ENCODE results near the gene HSPG2. TPM values are rescaled to one million over a fixed set of nuclear protein-coding genes. Genes with fewer than 3 reads are reported as not detected.

Gene HSPG2
- total and polyA plus RNA-seq, 9 of the 15 experiments (the other 6 are each of a cell fraction or from before 2014, with no cell fraction given) = 0.14 to 160 (median 15.7) TPM

DNA sequence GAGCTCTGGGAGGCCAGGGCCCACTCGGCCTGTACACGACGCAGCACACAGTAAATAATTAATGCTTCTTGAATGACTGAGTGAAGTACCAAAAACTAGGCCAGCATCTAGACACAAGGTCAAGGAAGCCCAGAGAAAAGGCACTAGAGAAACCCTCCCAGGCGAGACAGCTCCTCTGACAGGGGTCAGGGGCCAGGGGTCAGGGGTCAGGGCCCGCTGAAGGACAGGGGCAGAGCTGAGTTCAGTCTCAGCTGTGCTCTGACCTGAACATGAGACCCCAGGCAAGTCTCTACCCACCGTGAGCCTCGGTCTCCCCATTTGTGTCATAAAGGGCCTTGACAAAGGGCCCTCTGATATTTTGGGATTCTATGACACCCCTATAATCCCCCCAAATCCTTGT, 68.6 kb downstream of the HSPG2 start:
- in situ Hi-C loops (cut with MboI) = no loop called here
- no peaks in the 10 kb centered on the region for H3K9me3 ChIP-seq (replicated peaks; ENCODE audit: control insufficient read depth, insufficient read depth, low read depth, low read length)
- no peak overlapping the region for H3K9ac ChIP-seq (ENCODE audit: insufficient read depth in 1 of 2, low read depth in 2 of 2, low read length in 2 of 2)
- FAIRE-seq = no peak
- no peak overlapping the region for H3K4me3 ChIP-seq
- no peak overlapping the region for H2AFZ ChIP-seq (ENCODE audit: low read depth, low read length)
- 86% methylated on average over 7 of the region's 7 CpGs for WGBS (ENCODE audit: insufficient coverage, low coverage, missing lambda C conversion rate)
- peaks cover 73% of the 10 kb centered on the region; the same call in 2 of the 3 replicates for H3K36me3 ChIP-seq (ENCODE audit: control insufficient read depth, insufficient read depth, low read length)
- ChIA-PET CTCF (ENCODE audit: low intra/inter-chr PET ratio) (no interaction called here), POLR2A (interaction anchor here (1.3 kb wide), 1 partner anchor 12 kb away, joined by 4 read pairs; no protein-coding TSS in a partner anchor)
- no peaks in the 10 kb centered on the region for H3K27me3 ChIP-seq (ENCODE audit: control insufficient read depth in 2 of 2, insufficient read depth in 2 of 2, low read length in 2 of 2)
- no peak for ATAC-seq
- no peak overlapping the region for H3K27ac ChIP-seq (ENCODE audit: extremely low read depth, low read depth, low read length)
- H3K4me2 ChIP-seq (ENCODE audit: insufficient read depth, low read length) = no peak overlapping the region
- BruUV-seq (replicated peaks) = no TSS peak
- no peak for DNase-seq (ENCODE audit: extremely low read depth in 1 of 4, low spot score in 3 of 4)
- TF ChIP-seq ZNF239 (CRISPR knock-in tag; IDR thresholded peaks at IDR 0.05) (no peak), NR2C2 (CRISPR knock-in tag; IDR thresholded peaks at IDR 0.05) (peak; percentile 71), NR2C2 (tag; IDR thresholded peaks at IDR 0.05) (peak; percentile 84), NR2C1 (IDR thresholded peaks at IDR 0.05) (peak; percentile 88), NR2C1 (tag; IDR thresholded peaks at IDR 0.05) (peak; percentile 89), MCM5 (IDR thresholded peaks at IDR 0.05; ENCODE audit: low read depth) (no peak), RBM15 (IDR thresholded peaks at IDR 0.05; ENCODE audit: insufficient read depth, low read length) (no peak), BRCA1 (IDR thresholded peaks at IDR 0.05) (no peak), BRCA1 (CRISPR knock-in tag; IDR thresholded peaks at IDR 0.05) (no peak)
- H3K79me2 ChIP-seq (ENCODE audit: control insufficient read depth, insufficient read depth, low read length) = no peaks in the 10 kb centered on the region
- intact Hi-C loops (cut with micrococcal nuclease) = no loop called here
- peaks cover 4% of the 10 kb centered on the region for H3K9me1 ChIP-seq (ENCODE audit: control insufficient read depth, insufficient read depth, low read length)
- H4K20me1 ChIP-seq (replicated peaks; ENCODE audit: control insufficient read depth, insufficient read depth, low read length) = no peaks in the 10 kb centered on the region
- peaks cover 21 to 52% of the 10 kb centered on the region in 2 experiments; a peak in 4 of 5 replicates for H3K4me1 ChIP-seq (replicated peaks in 1 of 2; ENCODE audit: control insufficient read depth in 2 of 2, insufficient read depth in 2 of 2, low read length in 2 of 2)
